Ishikawa (cell line): Measurements from ENCODE around the gene AHNAK2.
A peak's percentile ranks its signal among the peaks of the same experiment; 100 is the strongest.

Experiments used
- CEBPB ChIP-seq: IDR thresholded peaks from 2 replicates; pipeline ENCODE4 v1.6.1; 2012
- CREB1 ChIP-seq: IDR thresholded peaks from 2 replicates; pipeline ENCODE4 v1.6.1; 2012; ENCODE audit warnings: low read depth
- EGR1 ChIP-seq: IDR thresholded peaks from 2 replicates; pipeline ENCODE4 v1.6.1; 2012
- EP300 ChIP-seq: IDR thresholded peaks from 2 replicates; pipeline ENCODE4 v1.6.1; 2012; ENCODE audit warnings: borderline replicate concordance
- FOXM1 ChIP-seq: IDR thresholded peaks from 2 replicates; pipeline ENCODE4 v1.6.1; 2012; ENCODE audit warnings: low read depth, borderline replicate concordance
- MAX ChIP-seq: IDR thresholded peaks from 2 replicates; pipeline ENCODE4 v1.6.1; 2012
- NFIC ChIP-seq: IDR thresholded peaks from 2 replicates; pipeline ENCODE4 v1.6.1; 2012
- RAD21 ChIP-seq: IDR thresholded peaks from 2 replicates; pipeline ENCODE4 v1.6.1; 2012; ENCODE audit warnings: low read depth
- REST ChIP-seq: IDR thresholded peaks from 2 replicates; pipeline ENCODE4 v1.6.1; 2012; ENCODE audit warnings: low read depth, mild to moderate bottlenecking
- TAF1 ChIP-seq: IDR thresholded peaks from 2 replicates; pipeline ENCODE4 v1.6.1; 2012; ENCODE audit warnings: low read depth, mild to moderate bottlenecking
- TCF12 ChIP-seq: IDR thresholded peaks from 2 replicates; pipeline ENCODE4 v1.6.1; 2012; ENCODE audit warnings: low read depth
- TEAD4 ChIP-seq: IDR thresholded peaks from 2 replicates; pipeline ENCODE4 v1.6.1; 2012
- USF1 ChIP-seq: IDR thresholded peaks from 2 replicates; pipeline ENCODE4 v1.6.1; 2012
- YY1 ChIP-seq: IDR thresholded peaks from 2 replicates; pipeline ENCODE4 v1.6.1; 2012; ENCODE audit warnings: low read depth
- ZBTB7A ChIP-seq: IDR thresholded peaks from 2 replicates; pipeline ENCODE4 v1.6.1; 2012; ENCODE audit warnings: low read depth

Gene AHNAK2

GRCh38 chr14:104979758-104980610, 1.8 kb upstream of the AHNAK2 start:
- TF ChIP-seq TEAD4 = peak; percentile 87
- TF ChIP-seq USF1 = peak; percentile 41; the same call in 1 of the 2 replicates
- peak; percentile 65; the same call in 1 of the 2 replicates for TF ChIP-seq ZBTB7A
- peak; percentile 89 for TF ChIP-seq TCF12
- TF ChIP-seq REST = no peak
- TF ChIP-seq EP300 = peak; percentile 76
- TF ChIP-seq CREB1 = no peak
- peak; percentile 93 for TF ChIP-seq NFIC
- TF ChIP-seq MAX = peak; percentile 86
- TF ChIP-seq YY1 = peak; percentile 52; the same call in 1 of the 2 replicates
- TF ChIP-seq CEBPB = no peak
- no peak for TF ChIP-seq TAF1
- TF ChIP-seq EGR1 = no peak
- no peak for TF ChIP-seq FOXM1
- no peak for TF ChIP-seq RAD21

- TF ChIP-seq CEBPB = no peak
- TF ChIP-seq TAF1 = no peak
- TF ChIP-seq MAX = no peak
- TF ChIP-seq EP300 = no peak
- TF ChIP-seq USF1 = no peak
- TF ChIP-seq FOXM1 = no peak
- no peak; the same call in 1 of the 2 replicates for TF ChIP-seq ZBTB7A
- no peak for TF ChIP-seq REST
- TF ChIP-seq TCF12 = no peak
- no peak for TF ChIP-seq YY1
- TF ChIP-seq TEAD4 = no peak
- TF ChIP-seq EGR1 = no peak
- no peak for TF ChIP-seq CREB1
- TF ChIP-seq RAD21 = no peak
These were observed 845 bp upstream of the AHNAK2 start for GRCh38 chr14:104978746-104979691.

GRCh38 chr14:104977008-104977680, 1.0 kb downstream of the AHNAK2 start:
- TF ChIP-seq EGR1 (no peak), REST (no peak), EP300 (0 out of 2 replicates have a peak, but pooled peaks have one; percentile 4), NFIC (peak; percentile 46; the same call in 1 of the 2 replicates), TCF12 (no peak), MAX (peak; percentile 1; the same call in 1 of the 2 replicates)
